Hematopoietic multipotent progenitor cell (in vitro differentiated cells): ENCODE results near the gene TPRKB. TPM values are rescaled to one million over a fixed set of nuclear protein-coding genes. Genes with fewer than 3 reads are reported as not detected.
"Not testable (repeated sequence)": the region's sequence is repeated elsewhere in the genome, so short reads cannot be mapped to it uniquely, and the experiment has no call there.

Experiments
- DNase-seq, 3 donors: peaks; one replicate each; pipeline ENCODE4 v3.0.0-alpha.2; 2011 to 2015; ENCODE audit warnings: low read depth in 2 of 3, low spot score in 2 of 3
- total RNA-seq: library from RNA; depleted of rRNA; stranded (reverse); fragments of >200 nt; gene quantifications from one replicate; pipeline ENCODE4 v1.2.3, GENCODE V29; 2012

Gene TPRKB
- total RNA-seq, 1 donor, result 16.7 TPM

GRCh38 chr2:73701968-73702665 is 35.0 kb downstream of the TPRKB start:
- DNase-seq, result no peak

- not testable (repeated sequence) for DNase-seq
Measured at GRCh38 chr2:73701448-73701765, 35.7 kb downstream of the TPRKB start.

- peak in 2 of 3 donors; percentile 78 to 79 for DNase-seq
Measured at GRCh38 chr2:73700661-73701447, 36.3 kb downstream of the TPRKB start.

GRCh38 chr2:73700131-73700611 is 37.0 kb downstream of the TPRKB start:
- DNase-seq, result no peak

GRCh38 chr2:73699437-73699836 is 37.7 kb downstream of the TPRKB start:
- peak in 1 of 3 donors; percentile 11 for DNase-seq

GRCh38 chr2:73698101-73698500 is 39.0 kb downstream of the TPRKB start:
- no peak for DNase-seq

- DNase-seq, result no peak
Measured at GRCh38 chr2:73697606-73698005, 39.5 kb downstream of the TPRKB start.

GRCh38 chr2:73696985-73697384 is 40.2 kb downstream of the TPRKB start:
- not testable (repeated sequence) for DNase-seq

- DNase-seq, result not testable (repeated sequence)
Measured at GRCh38 chr2:73696521-73696920, 40.6 kb downstream of the TPRKB start.

GRCh38 chr2:73690372-73691088 is 46.6 kb downstream of the TPRKB start:
- peak in 1 of 3 donors; percentile 48 for DNase-seq

- DNase-seq, result not testable (repeated sequence)
Measured at GRCh38 chr2:73688494-73688893, 48.7 kb downstream of the TPRKB start.

- no peak for DNase-seq
Measured at GRCh38 chr2:73685764-73686438, 51.2 kb downstream of the TPRKB start.

- not testable (repeated sequence) for DNase-seq
Measured at GRCh38 chr2:73684905-73685304, 52.2 kb downstream of the TPRKB start.

GRCh38 chr2:73684325-73684724 is 52.8 kb downstream of the TPRKB start:
- DNase-seq, result peak in 1 of 3 donors; percentile 15

- peak in 2 of 3 donors; percentile 39 to 68 for DNase-seq
Measured at GRCh38 chr2:73679951-73680571, 57.1 kb downstream of the TPRKB start.

Other genes with a start within 250 kb of the TPRKB start
- gene NAT8, start 94.9 kb downstream of the TPRKB start, total RNA-seq, result 0.27 TPM
- gene DUSP11, start 42.8 kb upstream of the TPRKB start, total RNA-seq, result 18.6 TPM
- not detected for gene C2orf78, start 46.8 kb upstream of the TPRKB start, total RNA-seq
- gene STAMBP, start 91.6 kb upstream of the TPRKB start, total RNA-seq, result 24.5 TPM
- not detected for gene ACTG2, start 155.7 kb upstream of the TPRKB start, total RNA-seq
- 38.5 TPM for gene DGUOK, start 189.5 kb upstream of the TPRKB start, total RNA-seq
- 11.0 TPM for gene TET3, start 247.6 kb upstream of the TPRKB start, total RNA-seq